ENCODE data around the gene COL5A2.

COL5A2 gene

GRCh38 chr2:188983427-188984064 is 196.0 kb downstream of the COL5A2 start:
- FAIRE-seq: no peak

All from G401.6 (cell line).